GM21526 (cell line): ENCODE results near the gene COL6A5.
"Not testable (repeated sequence)": the region's sequence is repeated elsewhere in the genome, so short reads cannot be mapped to it uniquely, and the experiment has no call there.

Source experiments
- ATAC-seq: cut with Tn5 transposase; IDR thresholded peaks from one replicate; pipeline ENCODE4 v1.9.1; 2021; ENCODE audit warnings: moderate library complexity; ENCODE audit not compliant: unreplicated experiment, low FRiP score

The COL6A5 gene

GRCh38 chr3:130386604-130387263, 41.3 kb downstream of the COL6A5 start:
- no peak for ATAC-seq

GRCh38 chr3:130389743-130390478, 44.4 kb downstream of the COL6A5 start:
- ATAC-seq = no peak

GRCh38 chr3:130392266-130392665, 46.8 kb downstream of the COL6A5 start:
- ATAC-seq = no peak

- no peak for ATAC-seq
These were observed 48.1 kb downstream of the COL6A5 start for GRCh38 chr3:130393594-130393993.

- no peak for ATAC-seq
These were observed 49.9 kb downstream of the COL6A5 start for GRCh38 chr3:130395331-130395730.

GRCh38 chr3:130395916-130396315, 50.4 kb downstream of the COL6A5 start:
- ATAC-seq = no peak

- no peak for ATAC-seq
These were observed 58.9 kb downstream of the COL6A5 start for GRCh38 chr3:130404401-130404800.

GRCh38 chr3:130405956-130406355, 60.5 kb downstream of the COL6A5 start:
- ATAC-seq = no peak

- not testable (repeated sequence) for ATAC-seq
These were observed 62.8 kb downstream of the COL6A5 start for GRCh38 chr3:130408253-130408652.

- no peak for ATAC-seq
These were observed 65.8 kb downstream of the COL6A5 start for GRCh38 chr3:130411320-130411719.

GRCh38 chr3:130412991-130413560, 67.6 kb downstream of the COL6A5 start:
- ATAC-seq = no peak

- no peak for ATAC-seq
These were observed 69.0 kb downstream of the COL6A5 start for GRCh38 chr3:130414457-130414856.

- no peak for ATAC-seq
These were observed 75.0 kb downstream of the COL6A5 start for GRCh38 chr3:130420466-130420865.

- ATAC-seq = no peak
These were observed 77.6 kb downstream of the COL6A5 start for GRCh38 chr3:130423064-130423463.

GRCh38 chr3:130424837-130425236, 79.4 kb downstream of the COL6A5 start:
- no peak for ATAC-seq

- ATAC-seq = no peak
These were observed 80.0 kb downstream of the COL6A5 start for GRCh38 chr3:130425484-130425883.

GRCh38 chr3:130426206-130426605, 80.7 kb downstream of the COL6A5 start:
- ATAC-seq = no peak

- no peak for ATAC-seq
These were observed 83.6 kb downstream of the COL6A5 start for GRCh38 chr3:130428871-130429712.

GRCh38 chr3:130429713-130430023, 84.2 kb downstream of the COL6A5 start:
- ATAC-seq = no peak

GRCh38 chr3:130430266-130430665, 84.8 kb downstream of the COL6A5 start:
- no peak for ATAC-seq

- not testable (repeated sequence) for ATAC-seq
These were observed 86.6 kb downstream of the COL6A5 start for GRCh38 chr3:130432086-130432485.
